Right cardiac atrium (tissue), 5 donors: Measurements from ENCODE around the gene CSPG4. TPM values are rescaled to one million over a fixed set of nuclear protein-coding genes. Genes with fewer than 3 reads are reported as not detected.
A peak's percentile ranks its signal among the peaks of the same experiment; 100 is the strongest.
"Not testable (repeated sequence)": the region's sequence is repeated elsewhere in the genome, so short reads cannot be mapped to it uniquely, and the experiment has no call there.

Source experiments
- ATAC-seq, 2 donors: fragments of 200-7000 bp; cut with Tn5 transposase; one replicate each; pipeline versions ENCODE4 v1.8.0 to v1.9.1; 2020; ENCODE audit warnings: moderate library complexity in 2 of 2, mild to moderate bottlenecking in 1 of 2
- DNase-seq, 3 donors: peaks; one replicate each; pipeline ENCODE4 v3.0.0-alpha.2; 2020
- H3K27ac ChIP-seq: one replicate; pipeline ENCODE4 v1.5.1; 2013; ENCODE audit warnings: mild to moderate bottlenecking, low read length, control low read depth, moderate library complexity
- H3K27me3 ChIP-seq: one replicate; pipeline ENCODE4 v1.6.1; 2013; ENCODE audit not compliant: control insufficient read depth, insufficient read depth
- H3K4me1 ChIP-seq: one replicate; pipeline ENCODE4 v1.6.1; 2013; ENCODE audit warnings: low read length; ENCODE audit not compliant: control insufficient read depth, insufficient read depth
- H3K4me3 ChIP-seq: one replicate; pipeline ENCODE4 v1.5.1; 2013; ENCODE audit warnings: low read length, control low read depth
- H3K9me3 ChIP-seq: one replicate; pipeline ENCODE4 v1.6.1; 2013; ENCODE audit warnings: low read length; ENCODE audit not compliant: control insufficient read depth
- WGBS: extraction: QIAGEN DNeasy Blood & Tissue Kit; methylation state at CpG from one replicate; pipeline ENCODE4 v1.1.7; 2013; 5-methylcytosine and 5-hydroxymethylcytosine counted together
- intact Hi-C, 4 donors: fragments of 100-400 bp; cut with DNase I; formaldehyde crosslinking; loops; one replicate each; pipeline versions ENCODE4 v1.11.0 to v1.14.0; 2022 to 2023
- polyA plus RNA-seq: library from polyadenylated mRNA; stranded (reverse); fragments of 200-250 nt; gene quantifications from one replicate; pipeline ENCODE4 v1.2.3, GENCODE V29; 2013
- total RNA-seq, 4 donors: library from RNA; stranded (reverse); fragmentation: NEBNext Ultra II Directional; extraction: Animal tissue kit (Norgen Biotek cat#: 25700); gene quantifications; one replicate each; pipeline ENCODE4 v1.2.1, GENCODE V29; 2021
- donor health status: healthy with polysubstance abuse.
- donor health status: DM: no; HTN: yes; CAD: no.
- donor health status: DM: no; HTN: no; CAD: no.
- donor health status: DM: no; HTN: yes; CAD: no; lungs with severe emphysema.
- donor health status: DM: yes; HTN: yes; CAD: no.

The CSPG4 gene
- total and polyA plus RNA-seq, 5 donors, result 10.1 to 48.9 (median 14.7) TPM

GRCh38 chr15:75730376-75731247 is 18.0 kb upstream of the CSPG4 start:
- intact Hi-C loops, result loop anchor here in 1 of 4 donors (10.0 kb wide), 2 partner anchors 46 to 96 kb away; no protein-coding TSS in a partner anchor
- H3K9me3 ChIP-seq, H3K4me1 ChIP-seq, H3K27ac ChIP-seq, ATAC-seq, H3K4me3 ChIP-seq, H3K27me3 ChIP-seq: not testable (repeated sequence)
- peak in 1 of 3 donors; percentile 36 for DNase-seq
- 90% methylated on average over 17 of the region's 17 CpGs for WGBS

GRCh38 chr15:75729326-75730069 is 16.9 kb upstream of the CSPG4 start:
- peak in 1 of 3 donors; percentile 17 for DNase-seq
- no peaks in the 10 kb centered on the region for H3K9me3 ChIP-seq
- intact Hi-C loops, result loop anchor here in 1 of 4 donors (5.0 to 10.0 kb wide), 3 partner anchors 45 to 95 kb away; no protein-coding TSS in a partner anchor
- no peak overlapping the region for H3K4me3 ChIP-seq
- no peaks in the 10 kb centered on the region for H3K27me3 ChIP-seq
- WGBS, result 79% methylated on average over 10 of the region's 10 CpGs
- ATAC-seq, result no peak
- no peak overlapping the region for H3K27ac ChIP-seq
- peaks cover 3% of the 10 kb centered on the region for H3K4me1 ChIP-seq

GRCh38 chr15:75727851-75728715 is 15.4 kb upstream of the CSPG4 start:
- H3K27ac ChIP-seq, result no peak overlapping the region
- peaks cover 8% of the 10 kb centered on the region for H3K4me1 ChIP-seq
- intact Hi-C loops, result loop anchor here in 1 of 4 donors (5.0 kb wide), 1 partner anchor 69 kb away; no protein-coding TSS in a partner anchor
- H3K9me3 ChIP-seq, result no peaks in the 10 kb centered on the region
- H3K4me3 ChIP-seq, result no peak overlapping the region
- 66% methylated on average over 17 of the region's 17 CpGs for WGBS
- no peaks in the 10 kb centered on the region for H3K27me3 ChIP-seq
- DNase-seq (peak in 2 of 3 donors; percentile 84 to 86), ATAC-seq (no peak)

GRCh38 chr15:75727031-75727531 is 14.4 kb upstream of the CSPG4 start:
- peak in 2 of 3 donors; percentile 48 to 56 for DNase-seq
- Histone ChIP-seq H3K4me3 (no peak overlapping the region), H3K27ac (no peak overlapping the region), H3K9me3 (no peaks in the 10 kb centered on the region), H3K4me1 (peaks cover 5% of the 10 kb centered on the region), H3K27me3 (no peaks in the 10 kb centered on the region)
- 85% methylated on average over 20 of the region's 20 CpGs for WGBS
- intact Hi-C loops, result loop anchor here in 1 of 4 donors (5.0 kb wide), 1 partner anchor 70 kb away; no protein-coding TSS in a partner anchor
- no peak for ATAC-seq

- Histone ChIP-seq H3K27me3 (no peaks in the 10 kb centered on the region), H3K9me3 (no peaks in the 10 kb centered on the region), H3K27ac (no peak overlapping the region), H3K4me1 (peaks cover 8% of the 10 kb centered on the region), H3K4me3 (no peak overlapping the region)
- ATAC-seq (no peak), DNase-seq (peak in 2 of 3 donors; percentile 6 to 55)
- 73% methylated on average over 11 of the region's 11 CpGs for WGBS
- intact Hi-C loops, result loop anchor here in 1 of 4 donors (5.0 kb wide), 1 partner anchor 71 kb away; no protein-coding TSS in a partner anchor
Observed at GRCh38 chr15:75725719-75726607, 13.3 kb upstream of the CSPG4 start.

- Histone ChIP-seq H3K4me1 (peaks cover 8% of the 10 kb centered on the region), H3K4me3 (no peak overlapping the region), H3K9me3 (no peaks in the 10 kb centered on the region), H3K27ac (no peak overlapping the region), H3K27me3 (no peaks in the 10 kb centered on the region)
- ATAC-seq (no peak), DNase-seq (peak in 1 of 3 donors; percentile 37)
- intact Hi-C loops, result loop anchor here in 1 of 4 donors (5.0 kb wide), 1 partner anchor 72 kb away; no protein-coding TSS in a partner anchor
- 88% methylated on average over 15 of the region's 15 CpGs for WGBS
Observed at GRCh38 chr15:75725006-75725718, 12.5 kb upstream of the CSPG4 start.

- DNase-seq (peak; percentile 95 to 97 (median 95)), ATAC-seq (peak; percentile 89 to 92)
- intact Hi-C loops, result no loop called here
- Histone ChIP-seq H3K9me3 (no peaks in the 10 kb centered on the region), H3K4me1 (peaks cover 8% of the 10 kb centered on the region), H3K27ac (peak overlapping the region; percentile 53), H3K27me3 (no peaks in the 10 kb centered on the region), H3K4me3 (no peak overlapping the region)
- WGBS, result 16% methylated on average over 9 of the region's 9 CpGs
Observed at GRCh38 chr15:75723847-75724660, 11.4 kb upstream of the CSPG4 start.

GRCh38 chr15:75723171-75723846 is 10.7 kb upstream of the CSPG4 start:
- 71% methylated on average over 8 of the region's 8 CpGs for WGBS
- Histone ChIP-seq H3K4me3 (no peak overlapping the region), H3K27me3 (no peaks in the 10 kb centered on the region), H3K9me3 (no peaks in the 10 kb centered on the region), H3K27ac (peak overlapping the region; percentile 46), H3K4me1 (peaks cover 8% of the 10 kb centered on the region)
- intact Hi-C loops, result no loop called here
- DNase-seq, result peak in 2 of 3 donors; percentile 35 to 63
- peak; percentile 1 to 12 for ATAC-seq
